ENCODE measurements around the gene CCDC158.

Gene CCDC158

GRCh38 chr4:76280488-76281441 is 140.2 kb downstream of the CCDC158 start:
- Histone ChIP-seq H3K36me3 (ENCODE audit: control insufficient read depth in 2 of 2, insufficient read depth in 2 of 2, low read length in 2 of 2) (no peaks in the 10 kb centered on the region), H3K9me3 (ENCODE audit: control insufficient read depth in 2 of 2, low read length in 2 of 2) (no peaks in the 10 kb centered on the region), H3K27me3 (ENCODE audit: control insufficient read depth in 1 of 2, insufficient read depth in 2 of 2, low read length in 2 of 2) (no peaks in the 10 kb centered on the region), H3K4me3 (ENCODE audit: low read length in 2 of 2) (no peak overlapping the region), H3K27ac (ENCODE audit: low read length) (no peak overlapping the region), H3K4me1 (ENCODE audit: control insufficient read depth, insufficient read depth, low read length) (no peaks in the 10 kb centered on the region), H3K9ac (ENCODE audit: low read length in 2 of 2) (no peak overlapping the region)

- no peak overlapping the region for H3K9ac ChIP-seq (ENCODE audit: low read length in 2 of 2)
- H3K36me3 ChIP-seq (ENCODE audit: control insufficient read depth in 2 of 2, insufficient read depth in 2 of 2, low read length in 2 of 2), result no peaks in the 10 kb centered on the region
- H3K27ac ChIP-seq (ENCODE audit: low read length), result no peak overlapping the region
- H3K4me3 ChIP-seq (ENCODE audit: low read length in 2 of 2), result no peak overlapping the region
- no peaks in the 10 kb centered on the region for H3K4me1 ChIP-seq (ENCODE audit: control insufficient read depth, insufficient read depth, low read length)
- no peaks in the 10 kb centered on the region for H3K9me3 ChIP-seq (ENCODE audit: control insufficient read depth in 2 of 2, low read length in 2 of 2)
- H3K27me3 ChIP-seq (ENCODE audit: control insufficient read depth in 1 of 2, insufficient read depth in 2 of 2, low read length in 2 of 2), result no peaks in the 10 kb centered on the region
Measured at GRCh38 chr4:76279462-76279861, 141.5 kb downstream of the CCDC158 start.

- no peak overlapping the region for H3K27ac ChIP-seq (ENCODE audit: low read length)
Measured at GRCh38 chr4:76278583-76278982, 142.4 kb downstream of the CCDC158 start.

GRCh38 chr4:76277667-76278066 is 143.3 kb downstream of the CCDC158 start:
- Histone ChIP-seq H3K9ac (ENCODE audit: low read length in 2 of 2) (no peak overlapping the region), H3K9me3 (ENCODE audit: control insufficient read depth in 2 of 2, low read length in 2 of 2) (no peaks in the 10 kb centered on the region), H3K27ac (ENCODE audit: low read length) (no peak overlapping the region), H3K27me3 (ENCODE audit: control insufficient read depth in 1 of 2, insufficient read depth in 2 of 2, low read length in 2 of 2) (no peaks in the 10 kb centered on the region), H3K4me1 (ENCODE audit: control insufficient read depth, insufficient read depth, low read length) (no peaks in the 10 kb centered on the region), H3K4me3 (ENCODE audit: low read length in 2 of 2) (no peak overlapping the region), H3K36me3 (ENCODE audit: control insufficient read depth in 2 of 2, insufficient read depth in 2 of 2, low read length in 2 of 2) (no peaks in the 10 kb centered on the region)

More at GRCh38 chr4:76278583-76278982, 142.4 kb downstream of the CCDC158 start:
- Histone ChIP-seq H3K36me3 (ENCODE audit: control insufficient read depth in 2 of 2, insufficient read depth in 2 of 2, low read length in 2 of 2) (no peaks in the 10 kb centered on the region), H3K27me3 (ENCODE audit: control insufficient read depth in 1 of 2, insufficient read depth in 2 of 2, low read length in 2 of 2) (no peaks in the 10 kb centered on the region), H3K4me3 (ENCODE audit: low read length in 2 of 2) (no peak overlapping the region), H3K9me3 (ENCODE audit: control insufficient read depth in 2 of 2, low read length in 2 of 2) (no peaks in the 10 kb centered on the region), H3K4me1 (ENCODE audit: control insufficient read depth, insufficient read depth, low read length) (no peaks in the 10 kb centered on the region), H3K9ac (ENCODE audit: low read length in 2 of 2) (no peak overlapping the region)

GRCh38 chr4:76276813-76277212 is 144.1 kb downstream of the CCDC158 start:
- Histone ChIP-seq H3K36me3 (ENCODE audit: control insufficient read depth in 2 of 2, insufficient read depth in 2 of 2, low read length in 2 of 2) (no peaks in the 10 kb centered on the region), H3K9ac (ENCODE audit: low read length in 2 of 2) (no peak overlapping the region), H3K9me3 (ENCODE audit: control insufficient read depth in 2 of 2, low read length in 2 of 2) (no peaks in the 10 kb centered on the region), H3K27ac (ENCODE audit: low read length) (no peak overlapping the region), H3K4me1 (ENCODE audit: control insufficient read depth, insufficient read depth, low read length) (no peaks in the 10 kb centered on the region), H3K27me3 (ENCODE audit: control insufficient read depth in 1 of 2, insufficient read depth in 2 of 2, low read length in 2 of 2) (no peaks in the 10 kb centered on the region), H3K4me3 (ENCODE audit: low read length in 2 of 2) (no peak overlapping the region)

GRCh38 chr4:76275486-76276124 is 145.3 kb downstream of the CCDC158 start:
- Histone ChIP-seq H3K27ac (ENCODE audit: low read length) (no peak overlapping the region), H3K9me3 (ENCODE audit: control insufficient read depth in 2 of 2, low read length in 2 of 2) (no peaks in the 10 kb centered on the region), H3K9ac (ENCODE audit: low read length in 2 of 2) (no peak overlapping the region), H3K4me3 (ENCODE audit: low read length in 2 of 2) (no peak overlapping the region), H3K27me3 (ENCODE audit: control insufficient read depth in 1 of 2, insufficient read depth in 2 of 2, low read length in 2 of 2) (no peaks in the 10 kb centered on the region), H3K36me3 (ENCODE audit: control insufficient read depth in 2 of 2, insufficient read depth in 2 of 2, low read length in 2 of 2) (no peaks in the 10 kb centered on the region), H3K4me1 (ENCODE audit: control insufficient read depth, insufficient read depth, low read length) (no peaks in the 10 kb centered on the region)

- no peak overlapping the region for H3K27ac ChIP-seq (ENCODE audit: low read length)
- no peak overlapping the region for H3K4me3 ChIP-seq (ENCODE audit: low read length in 2 of 2)
- no peaks in the 10 kb centered on the region for H3K4me1 ChIP-seq (ENCODE audit: control insufficient read depth, insufficient read depth, low read length)
- no peaks in the 10 kb centered on the region for H3K9me3 ChIP-seq (ENCODE audit: control insufficient read depth in 2 of 2, low read length in 2 of 2)
- H3K27me3 ChIP-seq (ENCODE audit: control insufficient read depth in 1 of 2, insufficient read depth in 2 of 2, low read length in 2 of 2), result no peaks in the 10 kb centered on the region
- H3K36me3 ChIP-seq (ENCODE audit: control insufficient read depth in 2 of 2, insufficient read depth in 2 of 2, low read length in 2 of 2), result no peaks in the 10 kb centered on the region
- no peak overlapping the region for H3K9ac ChIP-seq (ENCODE audit: low read length in 2 of 2)
Measured at GRCh38 chr4:76272999-76273398, 147.9 kb downstream of the CCDC158 start.

- H3K9ac ChIP-seq (ENCODE audit: low read length in 2 of 2), result no peak overlapping the region
- no peak overlapping the region for H3K27ac ChIP-seq (ENCODE audit: low read length)
- H3K4me1 ChIP-seq (ENCODE audit: control insufficient read depth, insufficient read depth, low read length), result no peaks in the 10 kb centered on the region
- H3K9me3 ChIP-seq (ENCODE audit: control insufficient read depth in 2 of 2, low read length in 2 of 2), result no peaks in the 10 kb centered on the region
- no peaks in the 10 kb centered on the region for H3K27me3 ChIP-seq (ENCODE audit: control insufficient read depth in 1 of 2, insufficient read depth in 2 of 2, low read length in 2 of 2)
- no peak overlapping the region for H3K4me3 ChIP-seq (ENCODE audit: low read length in 2 of 2)
- no peaks in the 10 kb centered on the region for H3K36me3 ChIP-seq (ENCODE audit: control insufficient read depth in 2 of 2, insufficient read depth in 2 of 2, low read length in 2 of 2)
Measured at GRCh38 chr4:76272582-76272981, 148.4 kb downstream of the CCDC158 start.

GRCh38 chr4:76272073-76272472 is 148.9 kb downstream of the CCDC158 start:
- H3K4me3 ChIP-seq (ENCODE audit: low read length in 2 of 2), result no peak overlapping the region
- H3K9me3 ChIP-seq (ENCODE audit: control insufficient read depth in 2 of 2, low read length in 2 of 2), result no peaks in the 10 kb centered on the region
- H3K36me3 ChIP-seq (ENCODE audit: control insufficient read depth in 2 of 2, insufficient read depth in 2 of 2, low read length in 2 of 2), result no peaks in the 10 kb centered on the region
- no peak overlapping the region for H3K9ac ChIP-seq (ENCODE audit: low read length in 2 of 2)
- H3K4me1 ChIP-seq (ENCODE audit: control insufficient read depth, insufficient read depth, low read length), result no peaks in the 10 kb centered on the region
- no peaks in the 10 kb centered on the region for H3K27me3 ChIP-seq (ENCODE audit: control insufficient read depth in 1 of 2, insufficient read depth in 2 of 2, low read length in 2 of 2)
- no peak overlapping the region for H3K27ac ChIP-seq (ENCODE audit: low read length)

- H3K4me3 ChIP-seq (ENCODE audit: low read length in 2 of 2), result no peak overlapping the region
- no peak overlapping the region for H3K9ac ChIP-seq (ENCODE audit: low read length in 2 of 2)
- no peak overlapping the region for H3K27ac ChIP-seq (ENCODE audit: low read length)
- no peaks in the 10 kb centered on the region for H3K4me1 ChIP-seq (ENCODE audit: control insufficient read depth, insufficient read depth, low read length)
- H3K27me3 ChIP-seq (ENCODE audit: control insufficient read depth in 1 of 2, insufficient read depth in 2 of 2, low read length in 2 of 2), result no peaks in the 10 kb centered on the region
- H3K9me3 ChIP-seq (ENCODE audit: control insufficient read depth in 2 of 2, low read length in 2 of 2), result no peaks in the 10 kb centered on the region
- no peaks in the 10 kb centered on the region for H3K36me3 ChIP-seq (ENCODE audit: control insufficient read depth in 2 of 2, insufficient read depth in 2 of 2, low read length in 2 of 2)
Measured at GRCh38 chr4:76271248-76271647, 149.7 kb downstream of the CCDC158 start.

All from stomach smooth muscle (tissue), 2 donors.